GM12801 (cell line): ENCODE results near the gene PCDHA3.

Source experiments
- TF ChIP-seq, protein P1 (sequence below): IDR thresholded peaks from one replicate; pipeline ENCODE4 v1.5.1; 2011; ENCODE audit warnings: control low read depth; ENCODE audit not compliant: insufficient read length; ENCODE audit errors: extremely low read depth

PCDHA3 gene

DNA sequence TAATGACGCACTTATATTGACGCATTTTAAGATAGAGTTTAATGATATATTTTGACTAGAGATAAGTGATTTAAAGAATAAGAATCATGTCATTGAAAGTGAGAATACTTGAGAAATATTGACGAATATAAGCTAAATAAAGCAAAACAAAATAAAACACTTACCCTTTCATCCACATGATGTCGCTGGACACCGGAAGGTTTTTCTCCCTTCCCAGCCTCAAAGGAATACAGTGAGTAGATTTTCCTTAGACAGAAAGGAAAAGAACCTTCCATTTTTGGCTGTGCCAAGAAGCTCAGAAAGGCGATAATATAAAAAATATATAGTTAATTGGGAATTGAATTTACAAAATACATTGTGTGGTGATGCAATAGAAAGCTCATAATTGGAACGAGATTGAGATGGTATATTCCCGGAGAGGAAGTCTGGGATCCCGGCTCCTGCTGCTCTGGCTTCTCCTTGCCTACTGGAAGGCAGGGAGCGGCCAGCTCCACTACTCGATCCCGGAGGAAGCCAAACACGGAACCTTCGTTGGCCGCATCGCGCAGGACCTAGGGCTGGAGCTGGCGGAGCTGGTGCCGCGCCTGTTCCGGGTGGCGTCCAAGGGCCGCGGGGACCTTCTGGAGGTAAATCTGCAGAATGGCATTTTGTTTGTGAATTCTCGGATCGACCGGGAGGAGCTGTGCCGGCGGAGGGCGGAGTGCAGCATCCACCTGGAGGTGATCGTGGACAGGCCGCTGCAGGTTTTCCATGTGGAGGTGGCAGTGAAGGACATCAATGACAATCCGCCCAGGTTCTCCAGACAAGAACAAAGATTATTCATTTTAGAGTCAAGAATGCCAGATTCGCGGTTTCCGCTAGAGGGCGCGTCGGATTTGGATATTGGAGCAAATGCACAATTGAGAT, 20.8 kb downstream of the PCDHA3 start, which contains the start of gene PCDHA5:
Gene PCDHA5, plus strand, starts transcription at position 239 of the 906 bp plus-strand sequence.
- TF ChIP-seq, protein P1, sequence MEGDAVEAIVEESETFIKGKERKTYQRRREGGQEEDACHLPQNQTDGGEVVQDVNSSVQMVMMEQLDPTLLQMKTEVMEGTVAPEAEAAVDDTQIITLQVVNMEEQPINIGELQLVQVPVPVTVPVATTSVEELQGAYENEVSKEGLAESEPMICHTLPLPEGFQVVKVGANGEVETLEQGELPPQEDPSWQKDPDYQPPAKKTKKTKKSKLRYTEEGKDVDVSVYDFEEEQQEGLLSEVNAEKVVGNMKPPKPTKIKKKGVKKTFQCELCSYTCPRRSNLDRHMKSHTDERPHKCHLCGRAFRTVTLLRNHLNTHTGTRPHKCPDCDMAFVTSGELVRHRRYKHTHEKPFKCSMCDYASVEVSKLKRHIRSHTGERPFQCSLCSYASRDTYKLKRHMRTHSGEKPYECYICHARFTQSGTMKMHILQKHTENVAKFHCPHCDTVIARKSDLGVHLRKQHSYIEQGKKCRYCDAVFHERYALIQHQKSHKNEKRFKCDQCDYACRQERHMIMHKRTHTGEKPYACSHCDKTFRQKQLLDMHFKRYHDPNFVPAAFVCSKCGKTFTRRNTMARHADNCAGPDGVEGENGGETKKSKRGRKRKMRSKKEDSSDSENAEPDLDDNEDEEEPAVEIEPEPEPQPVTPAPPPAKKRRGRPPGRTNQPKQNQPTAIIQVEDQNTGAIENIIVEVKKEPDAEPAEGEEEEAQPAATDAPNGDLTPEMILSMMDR = no peak

GRCh38 chr5:140822281-140822629, 21.4 kb downstream of the PCDHA3 start:
- TF ChIP-seq, protein P1 = no peak

GRCh38 chr5:140823475-140823874, 22.6 kb downstream of the PCDHA3 start:
- TF ChIP-seq, protein P1 = no peak

GRCh38 chr5:140827704-140828361, 27.0 kb downstream of the PCDHA3 start, which contains the start of gene PCDHA6:
Gene PCDHA6 (plus strand): TSS chr5:140827960. CDS start chr5:140828092, 132 bp downstream.
- TF ChIP-seq, protein P1 = no peak

- TF ChIP-seq, protein P1 = no peak
These were observed 27.5 kb downstream of the PCDHA3 start for GRCh38 chr5:140828362-140828737.

- TF ChIP-seq, protein P1 = no peak
These were observed 33.1 kb downstream of the PCDHA3 start, which contains the start of gene PCDHA7 for GRCh38 chr5:140833993-140834392. Gene PCDHA7 (plus strand): TSS chr5:140834269. CDS start chr5:140834384, 115 bp downstream.
